K562 (cell line): ENCODE data around the gene TTC33. TPM values are rescaled to one million over a fixed set of nuclear protein-coding genes. Genes with fewer than 3 reads are reported as not detected.
A peak's percentile ranks its signal among the peaks of the same experiment; 100 is the strongest.

Experiments used
- BRD4 ChIP-seq: fragments of 200-600 bp; sonication (generic); IDR thresholded peaks from 2 replicates; pipeline ENCODE4 v1.6.1; 2017; ENCODE audit warnings: inconsistent platforms
- FOXK2 ChIP-seq, 2 experiments: fragments of 450-650 bp; IDR thresholded peaks in 1 of 2; conservative IDR thresholded peaks in 1 of 2; 2 replicates each; pipeline ENCODE4 v1.6.1; 2016; ENCODE audit warnings: low read depth in 2 of 2, mild to moderate bottlenecking in 1 of 2
- JUND ChIP-seq, 2 experiments: IDR thresholded peaks; 2 replicates in 1 of 2; 3 replicates in 1 of 2; pipeline ENCODE4 v1.6.1; 2011; ENCODE audit warnings: borderline replicate concordance in 2 of 2, low read depth in 2 of 2, low read length in 2 of 2, improper control_type of control experiment in 1 of 2, missing biosample characterization in 1 of 2, missing genetic modification characterization in 1 of 2, missing genetic modification reagents in 1 of 2
- KLF1 ChIP-seq: fragments of 450-650 bp; IDR thresholded peaks from 2 replicates; pipeline ENCODE4 v1.6.1; 2016; ENCODE audit warnings: missing genetic modification characterization, missing compliant biosample characterization
- POLR2A ChIP-seq: fragments of 450-650 bp; conservative IDR thresholded peaks from 2 replicates; pipeline ENCODE4 v1.6.1; 2016
- TCF7 ChIP-seq: sonication (generic); IDR thresholded peaks from 2 replicates; pipeline ENCODE4 v1.6.1; 2016; ENCODE audit warnings: antibody characterized with exemption, borderline replicate concordance
- THRAP3 ChIP-seq: fragments of 450-650 bp; IDR thresholded peaks from 2 replicates; pipeline ENCODE4 v1.6.1; 2016; ENCODE audit warnings: mild to moderate bottlenecking, inconsistent platforms, borderline replicate concordance
- ZNF586 ChIP-seq: fragments of 450-650 bp; formaldehyde crosslinking; conservative IDR thresholded peaks from 2 replicates; pipeline ENCODE4 v1.4.0; 2020; ENCODE audit warnings: mild to moderate bottlenecking, moderate library complexity
- polyA plus RNA-seq, 8 experiments: library from polyadenylated mRNA; depleted of rRNA in 4 of 8; stranded (reverse) in 5 of 8; unstranded in 3 of 8; fragments of >200 nt; fragmentation: Nextera tagmentation in 2 of 8; fragmentation: Illumina TruSeq in 1 of 8; extraction: Ambion mirVana in 2 of 8; extraction: Trizol in 1 of 8; gene quantifications; 2 replicates each; pipeline versions ENCODE4 v1.2.1 to v1.2.3, GENCODE V29; 2011 to 2014; ENCODE audit warnings: inconsistent platforms in 1 of 8, missing spikeins in 1 of 8
- total RNA-seq, 7 experiments: library from RNA; depleted of rRNA in 6 of 7; stranded (reverse); fragments of >200 nt in 6 of 7; fragmentation: Illumina TruSeq in 2 of 7; extraction: Trizol in 2 of 7; gene quantifications; 2 replicates each; pipeline versions ENCODE4 v1.2.1 to v1.2.3, GENCODE V29; 2011 to 2021; ENCODE audit warnings: low replicate concordance in 1 of 7
- TF ChIP-seq, protein P1 (sequence below): fragments of 450-650 bp; IDR thresholded peaks from 2 replicates; pipeline ENCODE4 v1.6.1; 2017; ENCODE audit warnings: antibody characterized with exemption, mild to moderate bottlenecking
- TF ChIP-seq, protein P2 (sequence below): sonication (generic); formaldehyde crosslinking; IDR thresholded peaks from 2 replicates; pipeline ENCODE4 v1.9.0; 2022; ENCODE audit warnings: mild to moderate bottlenecking, missing genetic modification reagents

TTC33 gene
- total and polyA plus RNA-seq, 9 of the 15 experiments (the other 6 are each of a cell fraction or from before 2014, with no cell fraction given): 11.5 to 24.9 (median 21.1) TPM

DNA sequence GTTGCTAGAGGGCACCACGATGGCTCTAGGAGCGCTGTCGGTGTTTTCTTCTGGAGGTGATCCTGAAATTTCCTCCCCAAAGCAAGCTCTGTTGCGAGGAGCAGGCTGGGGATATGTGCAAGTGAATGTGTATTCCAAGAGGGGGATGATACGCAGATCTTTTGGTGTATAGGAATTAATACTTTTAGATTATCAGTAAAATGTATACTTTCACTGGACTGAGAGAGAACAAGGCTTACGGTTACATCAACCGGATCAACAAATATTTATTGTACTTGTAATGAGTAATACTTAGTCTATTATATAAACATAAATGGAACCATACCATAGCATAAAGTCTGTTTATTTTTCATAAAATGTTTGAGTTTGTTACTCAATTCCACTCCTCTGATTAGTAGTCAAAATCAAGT, 43.0 kb upstream of the TTC33 start (continued):
- TF ChIP-seq, protein P1, sequence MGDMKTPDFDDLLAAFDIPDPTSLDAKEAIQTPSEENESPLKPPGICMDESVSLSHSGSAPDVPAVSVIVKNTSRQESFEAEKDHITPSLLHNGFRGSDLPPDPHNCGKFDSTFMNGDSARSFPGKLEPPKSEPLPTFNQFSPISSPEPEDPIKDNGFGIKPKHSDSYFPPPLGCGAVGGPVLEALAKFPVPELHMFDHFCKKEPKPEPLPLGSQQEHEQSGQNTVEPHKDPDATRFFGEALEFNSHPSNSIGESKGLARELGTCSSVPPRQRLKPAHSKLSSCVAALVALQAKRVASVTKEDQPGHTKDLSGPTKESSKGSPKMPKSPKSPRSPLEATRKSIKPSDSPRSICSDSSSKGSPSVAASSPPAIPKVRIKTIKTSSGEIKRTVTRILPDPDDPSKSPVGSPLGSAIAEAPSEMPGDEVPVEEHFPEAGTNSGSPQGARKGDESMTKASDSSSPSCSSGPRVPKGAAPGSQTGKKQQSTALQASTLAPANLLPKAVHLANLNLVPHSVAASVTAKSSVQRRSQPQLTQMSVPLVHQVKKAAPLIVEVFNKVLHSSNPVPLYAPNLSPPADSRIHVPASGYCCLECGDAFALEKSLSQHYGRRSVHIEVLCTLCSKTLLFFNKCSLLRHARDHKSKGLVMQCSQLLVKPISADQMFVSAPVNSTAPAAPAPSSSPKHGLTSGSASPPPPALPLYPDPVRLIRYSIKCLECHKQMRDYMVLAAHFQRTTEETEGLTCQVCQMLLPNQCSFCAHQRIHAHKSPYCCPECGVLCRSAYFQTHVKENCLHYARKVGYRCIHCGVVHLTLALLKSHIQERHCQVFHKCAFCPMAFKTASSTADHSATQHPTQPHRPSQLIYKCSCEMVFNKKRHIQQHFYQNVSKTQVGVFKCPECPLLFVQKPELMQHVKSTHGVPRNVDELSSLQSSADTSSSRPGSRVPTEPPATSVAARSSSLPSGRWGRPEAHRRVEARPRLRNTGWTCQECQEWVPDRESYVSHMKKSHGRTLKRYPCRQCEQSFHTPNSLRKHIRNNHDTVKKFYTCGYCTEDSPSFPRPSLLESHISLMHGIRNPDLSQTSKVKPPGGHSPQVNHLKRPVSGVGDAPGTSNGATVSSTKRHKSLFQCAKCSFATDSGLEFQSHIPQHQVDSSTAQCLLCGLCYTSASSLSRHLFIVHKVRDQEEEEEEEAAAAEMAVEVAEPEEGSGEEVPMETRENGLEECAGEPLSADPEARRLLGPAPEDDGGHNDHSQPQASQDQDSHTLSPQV: 0 out of 2 replicates have a peak, but pooled peaks have one; percentile 45
- 0 out of 2 replicates have a peak, but pooled peaks have one; percentile 44 for TF ChIP-seq THRAP3
- TF ChIP-seq JUND (IDR thresholded peaks at IDR 0.05; ENCODE audit: borderline replicate concordance, low read depth, low read length): peak; percentile 19
- TF ChIP-seq JUND (tag; IDR thresholded peaks at IDR 0.05; ENCODE audit: borderline replicate concordance, low read depth, low read length): no peak
- TF ChIP-seq ZNF586 (CRISPR knock-in tag): no peak
- TF ChIP-seq FOXK2 (conservative IDR thresholded peaks at IDR 0.05 in 1 of 2, IDR thresholded peaks at IDR 0.05 in 1 of 2; ENCODE audit: low read depth in 2 of 2): peak in 1 of 2 experiments; percentile 60; a peak in 1 of 4 replicates
- no peak for TF ChIP-seq POLR2A
- 0 out of 2 replicates have a peak, but pooled peaks have one; percentile 25 for TF ChIP-seq BRD4
- TF ChIP-seq, protein P2, sequence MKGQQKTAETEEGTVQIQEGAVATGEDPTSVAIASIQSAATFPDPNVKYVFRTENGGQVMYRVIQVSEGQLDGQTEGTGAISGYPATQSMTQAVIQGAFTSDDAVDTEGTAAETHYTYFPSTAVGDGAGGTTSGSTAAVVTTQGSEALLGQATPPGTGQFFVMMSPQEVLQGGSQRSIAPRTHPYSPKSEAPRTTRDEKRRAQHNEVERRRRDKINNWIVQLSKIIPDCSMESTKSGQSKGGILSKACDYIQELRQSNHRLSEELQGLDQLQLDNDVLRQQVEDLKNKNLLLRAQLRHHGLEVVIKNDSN (CRISPR knock-in tag): no peak
- no peak for TF ChIP-seq TCF7
- TF ChIP-seq KLF1 (tag): no peak
